ENCODE data around the gene MEX3D.
A peak's percentile ranks its signal among the peaks of the same experiment; 100 is the strongest.
"Not testable (repeated sequence)": the region's sequence is repeated elsewhere in the genome, so short reads cannot be mapped to it uniquely, and the experiment has no call there.

The MEX3D gene

DNA sequence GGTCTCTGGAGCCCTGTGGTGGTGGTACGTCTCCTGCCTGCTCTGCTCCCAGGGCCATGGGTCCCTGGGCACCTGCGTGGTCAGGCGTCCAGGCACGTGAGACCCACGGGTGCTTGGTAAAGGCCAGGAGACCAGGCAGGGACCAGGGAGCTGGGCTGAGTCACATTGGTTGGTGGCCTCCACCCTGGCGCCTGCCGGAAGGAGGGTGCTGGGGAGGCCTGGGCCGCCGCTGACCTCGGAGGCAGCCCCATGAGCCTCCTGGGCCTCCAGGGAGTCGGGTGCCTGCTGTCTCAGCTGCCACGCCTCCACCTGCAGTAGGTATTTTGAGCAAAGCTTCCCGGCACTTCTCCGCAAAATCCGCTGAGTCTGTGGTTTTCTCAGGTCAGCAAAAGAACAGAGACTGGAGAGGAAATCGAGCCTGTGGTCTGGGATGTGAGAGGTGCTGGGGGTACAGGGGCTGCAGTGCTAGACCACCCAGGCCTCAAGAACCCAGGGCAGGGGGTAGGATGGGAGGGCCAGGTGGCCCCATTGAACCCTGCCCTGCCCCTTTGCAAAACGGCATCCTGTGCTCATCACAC, 47.8 kb downstream of the MEX3D start:
- no peak for DNase-seq

- not testable (repeated sequence) for DNase-seq
Measured at GRCh38 chr19:1519802-1520201, 48.3 kb downstream of the MEX3D start.

- no peak for DNase-seq
Measured at GRCh38 chr19:1518471-1518870, 49.7 kb downstream of the MEX3D start.

- no peak for DNase-seq
Measured at GRCh38 chr19:1516395-1516753, 51.8 kb downstream of the MEX3D start.

GRCh38 chr19:1514986-1515721, 53.0 kb downstream of the MEX3D start:
- DNase-seq = no peak

GRCh38 chr19:1514295-1514661, 53.8 kb downstream of the MEX3D start:
- no peak for DNase-seq

- no peak for DNase-seq
Measured at GRCh38 chr19:1513499-1514294, 54.4 kb downstream of the MEX3D start.

GRCh38 chr19:1512671-1513498, 55.2 kb downstream of the MEX3D start, which contains the start of gene ADAMTSL5:
Gene ADAMTSL5 (minus strand): TSS chr19:1513019. CDS start chr19:1510943, 2,076 bp downstream.
- no peak for DNase-seq

GRCh38 chr19:1511318-1512317, 56.5 kb downstream of the MEX3D start:
- no peak for DNase-seq

- DNase-seq = no peak
Measured at GRCh38 chr19:1510807-1511206, 57.3 kb downstream of the MEX3D start.

DNA sequence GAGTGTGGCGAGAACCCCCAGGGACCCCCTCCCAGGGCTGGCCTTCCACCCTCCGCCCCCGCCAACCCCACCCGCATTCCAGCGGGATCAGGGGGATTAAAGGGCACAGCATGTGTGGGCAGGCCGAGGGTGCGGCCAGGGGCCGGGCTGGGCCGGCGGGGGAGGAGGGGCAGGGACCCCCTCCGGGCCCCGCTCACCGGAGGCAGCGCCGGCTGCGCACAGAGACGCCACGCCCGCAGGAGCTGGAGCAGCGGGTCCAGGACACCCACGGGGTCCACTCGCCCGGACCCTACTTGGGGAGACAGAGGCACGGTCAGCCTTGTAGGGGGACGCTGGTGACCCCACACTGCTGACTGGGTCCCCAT, 57.7 kb downstream of the MEX3D start:
- DNase-seq = no peak

- no peak for DNase-seq
Measured at GRCh38 chr19:1509602-1510441, 58.3 kb downstream of the MEX3D start.

DNA sequence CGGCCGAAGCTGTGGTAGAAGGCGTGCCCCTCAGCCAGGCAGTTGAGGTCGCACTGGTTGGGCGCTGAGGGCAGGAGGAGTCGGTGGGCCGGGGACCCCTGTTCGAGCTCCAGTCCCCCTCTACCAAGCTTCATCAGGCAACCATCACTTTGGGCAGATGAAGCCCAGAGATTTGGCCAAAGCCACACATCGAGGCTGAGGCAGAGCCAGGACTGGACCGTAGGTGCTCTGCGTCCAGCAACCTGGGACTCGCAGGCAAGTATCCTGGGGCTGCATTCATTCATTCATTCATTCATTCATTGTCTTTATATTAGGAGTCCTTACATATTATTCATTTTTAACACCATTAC, 59.6 kb downstream of the MEX3D start:
- DNase-seq = peak; percentile 55

- peak; percentile 97 for DNase-seq
Measured at GRCh38 chr19:1507763-1508506, 60.2 kb downstream of the MEX3D start.

- DNase-seq = no peak
Measured at GRCh38 chr19:1507192-1507660, 60.9 kb downstream of the MEX3D start.

DNA sequence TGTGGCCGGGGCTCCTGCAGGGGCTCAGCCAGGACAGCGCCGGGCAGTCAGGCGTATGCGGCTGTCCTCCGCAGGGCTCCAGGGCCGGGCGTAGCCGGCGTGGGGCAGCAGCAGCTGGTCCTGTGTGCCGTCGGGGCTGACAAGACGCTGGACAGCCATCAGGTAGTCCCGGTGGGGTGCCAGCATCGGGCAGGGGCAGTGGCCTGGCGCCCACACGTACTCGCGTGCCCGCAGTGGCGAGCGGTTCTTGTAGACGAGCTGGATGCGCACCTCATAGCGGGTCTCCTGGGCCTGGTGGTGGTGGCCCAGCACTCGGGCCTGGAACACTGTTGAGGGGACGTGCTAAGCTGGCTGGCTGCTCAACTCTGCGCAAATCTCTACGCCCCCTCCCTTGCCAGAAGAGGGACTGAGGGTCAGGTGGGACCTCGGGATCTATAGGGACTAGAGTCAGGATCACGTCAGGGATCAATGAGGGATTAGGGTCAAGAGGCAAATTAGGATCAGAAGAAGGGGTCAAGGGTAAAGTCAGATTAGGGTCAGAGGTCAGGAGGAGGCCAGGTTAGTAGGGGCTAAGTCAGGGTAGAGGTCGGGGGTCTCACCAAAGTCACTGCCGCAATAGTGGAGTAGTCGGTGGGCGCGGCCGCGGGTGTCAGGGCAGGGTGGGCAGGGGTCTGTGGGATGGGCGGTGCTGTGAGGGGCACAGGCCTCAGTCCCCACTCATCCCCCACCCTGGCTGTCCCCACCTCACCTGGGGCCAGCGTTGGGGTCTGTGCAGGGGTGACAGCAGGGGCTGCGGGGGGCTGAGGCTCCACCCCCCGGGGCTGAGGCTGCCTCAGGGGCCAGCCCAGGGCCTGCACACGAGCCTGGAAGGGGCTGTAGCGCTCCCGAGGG, 61.9 kb downstream of the MEX3D start:
- DNase-seq = no peak

DNA sequence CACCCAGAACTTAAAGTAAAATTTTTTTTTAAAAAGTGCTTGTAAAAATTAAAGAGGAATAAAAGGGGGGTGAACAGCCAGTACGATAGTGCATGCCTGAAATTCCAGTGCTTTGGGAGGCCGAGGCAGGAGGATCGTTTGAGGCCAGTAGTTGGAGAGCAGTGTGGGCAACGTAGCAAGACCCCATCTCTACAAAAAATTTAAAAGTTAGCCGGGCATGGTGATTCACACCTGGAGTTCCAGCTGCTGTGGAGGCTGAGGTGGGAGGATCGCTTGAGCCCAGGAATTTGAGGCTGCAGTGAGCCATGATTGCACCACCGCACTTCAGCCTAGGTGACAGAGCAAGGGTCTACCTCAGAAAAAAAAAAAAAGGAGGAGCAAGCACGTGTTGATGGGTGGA, 63.1 kb downstream of the MEX3D start:
- no peak for DNase-seq

Measured in right kidney (tissue), 1 donor.